ENCODE data around the gene LMBR1L.

DNA sequence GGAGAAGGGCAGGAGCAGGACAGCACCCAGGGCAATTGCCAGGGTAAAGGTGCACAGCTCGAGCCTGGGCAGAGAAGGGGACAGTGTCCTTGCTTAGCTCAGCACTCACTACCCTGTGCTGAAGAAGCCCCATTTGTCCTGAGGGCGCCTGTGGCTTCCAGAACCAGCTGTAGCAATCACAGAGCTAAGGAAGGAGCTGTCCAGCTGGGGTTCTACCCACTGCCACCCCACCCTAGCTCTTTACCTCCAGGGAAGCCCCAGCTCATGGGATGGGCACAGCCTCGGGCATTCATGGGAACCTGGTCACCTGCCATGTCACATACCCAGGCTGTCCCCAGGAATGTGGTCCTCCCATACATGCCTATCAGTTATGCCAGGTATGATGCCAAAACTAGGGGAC, 5.8 kb downstream of the LMBR1L start:
- no peak for TF ChIP-seq CTCF (IDR thresholded peaks at IDR 0.05)
- TF ChIP-seq TCF7 (CRISPR knock-in tag; IDR thresholded peaks at IDR 0.05; ENCODE audit: low read depth): no peak
- TF ChIP-seq NR1H2 (CRISPR knock-in tag; IDR thresholded peaks at IDR 0.05): no peak
- TF ChIP-seq, protein P1, sequence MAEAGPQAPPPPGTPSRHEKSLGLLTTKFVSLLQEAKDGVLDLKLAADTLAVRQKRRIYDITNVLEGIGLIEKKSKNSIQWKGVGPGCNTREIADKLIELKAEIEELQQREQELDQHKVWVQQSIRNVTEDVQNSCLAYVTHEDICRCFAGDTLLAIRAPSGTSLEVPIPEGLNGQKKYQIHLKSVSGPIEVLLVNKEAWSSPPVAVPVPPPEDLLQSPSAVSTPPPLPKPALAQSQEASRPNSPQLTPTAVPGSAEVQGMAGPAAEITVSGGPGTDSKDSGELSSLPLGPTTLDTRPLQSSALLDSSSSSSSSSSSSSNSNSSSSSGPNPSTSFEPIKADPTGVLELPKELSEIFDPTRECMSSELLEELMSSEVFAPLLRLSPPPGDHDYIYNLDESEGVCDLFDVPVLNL (CRISPR knock-in tag; IDR thresholded peaks at IDR 0.05; ENCODE audit: borderline replicate concordance, low read depth): no peak
- no peak for TF ChIP-seq MAX (CRISPR knock-in tag; IDR thresholded peaks at IDR 0.05)
